Epithelial cell of prostate (primary cell): ENCODE results near the gene NPRL2.

Experiments used
- DNase-seq: peaks from one replicate; pipeline ENCODE4 v3.0.0-alpha.2; 2011; ENCODE audit warnings: low read depth, low spot score
- H3K27ac ChIP-seq: fragments of 450-650 bp; 2 replicates; pipeline ENCODE4 v1.5.1; 2017; ENCODE audit warnings: mild to moderate bottlenecking

Gene NPRL2

DNA sequence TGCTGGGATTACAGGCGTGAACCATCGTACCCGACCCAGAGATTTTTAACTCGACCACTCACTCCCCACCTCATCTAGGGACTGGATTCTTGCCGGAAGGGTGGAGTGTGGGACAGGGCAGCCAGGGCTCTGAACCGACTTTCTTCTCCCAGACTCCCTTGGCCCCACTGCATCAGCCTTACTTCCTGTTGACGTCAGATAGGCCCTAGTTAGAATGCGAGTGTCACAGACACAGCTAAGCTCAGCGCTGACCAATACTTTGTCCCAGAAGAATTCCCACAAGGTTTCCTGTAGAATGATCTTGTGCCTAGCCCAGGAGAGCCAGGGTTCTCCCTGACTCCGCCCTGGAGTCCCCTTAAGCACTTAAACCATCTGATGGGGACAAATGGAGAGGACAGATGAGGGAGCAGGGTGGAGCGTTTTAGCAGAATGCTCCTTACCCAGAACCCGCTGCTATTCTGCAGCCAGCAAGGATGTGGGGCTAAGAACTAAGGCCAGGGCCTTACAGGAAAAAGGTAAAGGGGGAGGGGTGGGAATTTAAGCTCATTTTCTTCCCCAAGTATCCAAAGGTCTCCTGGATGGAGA is 16.7 kb downstream of the NPRL2 start:
- DNase-seq: no peak
- peak overlapping the region; percentile 93 for H3K27ac ChIP-seq

DNA sequence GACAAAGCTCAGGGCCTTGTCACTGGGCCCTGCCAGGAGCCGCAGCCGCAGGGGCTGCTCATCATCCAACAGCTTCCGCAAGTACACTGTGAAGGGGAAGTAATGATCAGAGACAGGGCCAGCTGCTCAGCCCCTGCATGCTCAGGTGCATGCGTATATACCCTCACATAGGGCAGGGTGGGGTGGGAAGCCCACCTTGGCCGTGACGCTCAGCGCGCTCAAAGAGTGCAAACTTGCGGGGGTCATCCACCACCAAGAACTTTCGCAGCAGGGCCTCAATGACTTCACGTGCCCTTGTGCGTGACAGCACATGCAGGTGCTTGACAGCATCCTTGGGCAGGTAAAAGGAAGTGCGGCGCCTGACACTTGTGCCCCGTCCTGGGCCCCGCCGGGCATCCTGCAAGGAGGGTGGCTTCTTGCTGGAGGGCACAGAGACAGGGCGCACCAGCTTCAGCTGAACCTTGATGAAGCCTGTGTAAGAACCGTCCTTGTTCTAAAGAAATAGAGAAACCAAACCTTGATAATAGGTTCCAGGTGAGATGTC is 19.1 kb downstream of the NPRL2 start:
- no peak overlapping the region for H3K27ac ChIP-seq
- DNase-seq: no peak

- DNase-seq: no peak
- H3K27ac ChIP-seq: no peak overlapping the region
Measured at GRCh38 chr3:50330330-50330729, 20.2 kb downstream of the NPRL2 start.

- H3K27ac ChIP-seq: peak within 1 kb of the TSS; percentile 69
- peak; percentile 82 for DNase-seq
Measured at GRCh38 chr3:50327943-50328691, 22.5 kb downstream of the NPRL2 start, which contains the start of gene TUSC2. Gene TUSC2 (minus strand): TSS chr3:50328223. CDS start chr3:50328099, 124 bp downstream.

DNA sequence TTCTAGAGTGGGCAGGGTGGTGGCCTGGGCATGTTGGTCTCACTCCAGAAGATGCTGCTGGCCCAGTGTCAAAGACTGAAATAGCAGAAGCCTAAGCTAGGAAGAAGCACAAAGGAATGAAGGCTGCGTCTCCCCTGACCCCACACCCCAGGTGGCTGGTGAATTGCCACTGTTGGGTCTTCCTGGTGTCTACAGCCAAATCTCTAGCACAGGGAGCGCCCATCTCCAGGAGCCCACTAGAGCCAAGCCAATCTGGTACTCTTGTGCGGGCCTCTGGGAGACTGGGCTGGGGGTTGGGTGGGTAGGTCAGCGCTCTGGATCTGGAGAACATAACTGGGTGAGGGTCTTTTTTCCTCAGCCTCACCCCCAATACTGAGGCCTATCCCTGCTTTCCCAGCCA is 23.4 kb downstream of the NPRL2 start:
- no peak overlapping the region for H3K27ac ChIP-seq
- DNase-seq: no peak

- no peak overlapping the region for H3K27ac ChIP-seq
- DNase-seq: no peak
Measured at GRCh38 chr3:50326182-50326541, 24.4 kb downstream of the NPRL2 start.

- H3K27ac ChIP-seq: no peak overlapping the region
- DNase-seq: no peak
Measured at GRCh38 chr3:50325497-50326181, 24.9 kb downstream of the NPRL2 start.

DNA sequence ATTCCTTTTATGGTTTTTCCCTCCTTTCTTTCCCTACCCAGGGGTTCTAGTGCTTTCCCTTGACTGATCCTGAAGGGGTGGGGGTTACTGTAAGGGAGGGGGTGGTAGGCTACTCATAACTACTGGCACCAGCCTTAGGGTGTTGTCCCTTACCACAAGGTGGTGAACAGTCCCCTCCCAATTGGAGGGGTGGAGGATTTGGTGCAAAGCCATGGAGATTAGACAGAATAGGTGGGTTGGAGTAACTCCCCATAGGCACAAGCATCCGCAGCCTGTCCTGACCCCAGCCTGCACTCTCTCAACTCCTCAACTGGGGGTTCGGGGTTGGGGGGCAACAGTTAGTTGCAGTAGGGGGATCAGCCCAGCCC is 25.5 kb downstream of the NPRL2 start:
- no peak overlapping the region for H3K27ac ChIP-seq
- DNase-seq: no peak

DNA sequence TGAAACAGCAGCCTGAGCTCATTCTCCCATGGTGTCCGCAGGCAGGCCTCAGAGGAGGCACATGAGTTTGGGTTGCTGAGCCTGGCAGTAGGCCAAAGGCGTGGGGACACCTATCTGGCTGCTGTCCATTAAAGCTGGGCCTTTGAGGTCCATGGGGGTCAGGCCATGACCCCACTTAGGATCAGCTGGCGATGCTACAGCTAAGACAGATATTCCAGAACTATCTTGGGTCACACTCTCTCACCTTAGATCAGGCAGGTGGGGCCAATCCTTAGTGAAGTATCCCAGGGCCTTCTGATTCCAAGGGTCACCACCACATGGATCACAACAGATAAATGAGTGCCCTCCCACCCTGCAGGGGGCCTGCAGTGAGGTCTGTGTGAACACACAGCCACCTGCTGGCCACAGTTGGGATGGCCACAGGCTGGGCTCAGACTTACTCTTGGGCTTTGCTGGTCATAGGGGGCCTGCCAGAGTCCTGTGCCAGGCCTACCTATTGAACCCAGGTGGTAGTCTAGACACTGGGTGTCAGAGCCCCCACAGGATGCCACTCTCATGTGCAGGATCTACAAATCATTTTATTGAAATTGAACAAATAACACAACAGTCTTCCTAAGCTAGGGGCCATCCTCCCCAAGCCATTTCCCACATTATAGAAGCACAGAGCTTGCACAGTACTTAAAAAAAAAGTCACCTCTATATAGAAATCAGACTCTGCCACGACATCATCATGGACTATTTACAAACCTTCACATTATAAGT is 26.0 kb downstream of the NPRL2 start:
- no peak overlapping the region for H3K27ac ChIP-seq
- DNase-seq: no peak

DNA sequence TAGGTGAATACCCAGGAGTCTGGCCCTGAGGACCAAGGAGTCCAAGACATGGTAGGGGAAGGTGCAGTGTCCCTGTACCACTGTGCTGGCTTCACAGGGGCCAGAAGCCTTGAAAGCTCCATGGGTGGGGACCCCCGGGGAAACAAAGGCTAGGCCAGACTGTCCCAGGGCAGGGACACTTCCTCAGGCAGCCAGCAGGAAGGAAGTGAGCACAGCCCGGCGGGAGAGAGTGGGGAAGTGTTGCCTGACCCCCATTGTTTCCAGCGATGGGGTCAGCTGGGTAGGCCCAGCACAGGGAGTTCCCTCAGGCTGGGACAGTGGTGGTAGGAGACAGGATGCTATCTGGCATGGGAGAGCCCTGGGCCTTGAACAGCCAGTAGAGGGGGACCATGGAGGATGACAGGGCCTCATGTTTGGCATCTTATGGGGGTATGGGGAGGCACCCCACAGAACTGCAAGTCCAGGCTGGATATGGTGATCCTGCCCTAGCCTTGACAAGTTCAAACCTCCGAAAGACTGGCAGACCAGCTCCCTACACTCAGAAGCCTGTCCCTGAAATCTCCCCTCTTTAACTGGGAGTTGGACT is 26.9 kb downstream of the NPRL2 start:
- H3K27ac ChIP-seq: no peak overlapping the region
- DNase-seq: no peak

DNA sequence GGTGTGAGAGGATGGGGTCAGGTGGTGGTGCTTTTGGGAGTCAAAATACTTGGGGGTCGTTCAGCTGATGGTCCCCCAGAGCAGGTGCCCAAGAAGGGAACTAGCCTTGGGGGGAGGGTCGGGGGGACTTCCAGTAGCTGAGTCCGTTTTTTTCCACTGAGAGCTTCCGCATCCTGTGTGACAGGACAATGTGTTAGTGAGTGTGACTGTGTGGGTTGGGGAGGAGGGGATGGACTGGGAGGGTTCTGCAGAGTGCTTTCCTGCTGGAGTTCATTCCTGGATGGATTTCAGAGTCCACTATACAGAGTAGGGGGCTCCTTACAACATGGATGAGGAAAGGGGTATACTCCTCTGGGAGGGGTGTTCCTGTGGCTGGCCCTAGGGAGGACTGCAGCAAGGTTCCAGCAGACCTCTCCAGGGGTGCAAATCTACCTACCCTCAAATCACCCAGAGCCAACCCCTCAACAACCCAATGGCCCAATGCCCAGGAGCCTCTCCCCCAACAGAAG is 27.4 kb downstream of the NPRL2 start:
- H3K27ac ChIP-seq: no peak overlapping the region
- DNase-seq: no peak

DNA sequence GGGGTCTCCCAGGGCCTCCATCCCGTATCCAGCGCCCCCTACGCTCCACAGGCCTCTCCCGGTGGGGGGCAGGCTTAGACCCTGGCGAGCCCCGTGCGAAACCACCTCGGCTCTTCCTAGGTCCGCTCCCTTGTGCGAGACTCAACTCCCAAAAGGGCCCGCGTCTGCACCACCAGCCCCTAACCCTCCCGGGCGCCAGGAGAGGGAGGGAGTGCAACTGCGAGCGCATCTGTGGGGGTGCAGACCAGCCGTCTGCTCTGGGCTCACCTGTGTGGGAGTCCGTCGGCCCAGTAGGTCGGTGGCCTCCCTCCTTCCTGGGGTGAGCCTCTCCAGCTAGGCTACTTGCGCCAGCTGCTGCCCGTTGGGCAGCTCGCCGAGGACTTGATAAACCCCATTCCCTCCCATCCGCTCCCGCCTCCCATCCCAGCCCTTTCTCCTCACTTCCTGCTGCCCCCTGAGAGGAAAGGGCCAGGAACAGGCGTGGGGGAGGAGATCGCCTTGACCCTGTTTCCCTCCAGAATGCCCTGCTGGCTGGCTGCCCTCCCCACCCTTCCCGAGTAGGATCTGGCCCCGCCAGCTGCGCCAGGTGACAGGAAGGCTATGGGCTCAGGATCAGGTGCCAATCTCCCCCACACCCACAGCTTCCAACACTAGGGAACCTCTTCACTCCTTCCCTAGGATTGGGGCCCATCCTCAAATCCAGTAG is 28.0 kb downstream of the NPRL2 start, which contains the start of gene HYAL2:
TSS of gene HYAL2 (minus strand) at position 360 of the 706 bp plus-strand sequence. CDS start 2,256 bp downstream, outside the sequence.
- DNase-seq: no peak
- H3K27ac ChIP-seq: peak within 1 kb of the TSS; percentile 76

DNA sequence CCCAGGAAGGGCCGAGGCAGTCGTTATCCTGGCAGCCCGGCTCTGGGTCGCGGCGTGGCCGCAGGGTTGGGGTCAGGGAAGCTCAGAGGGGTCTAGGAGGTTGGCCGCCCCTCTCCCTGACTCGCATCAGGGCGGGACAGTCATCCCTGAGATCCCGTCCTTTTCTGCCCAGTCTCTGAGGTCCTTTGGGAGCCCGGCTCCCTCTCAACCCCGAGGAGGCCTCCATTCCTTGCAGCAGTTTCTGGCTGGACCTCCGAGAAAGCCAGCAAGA is 28.5 kb downstream of the NPRL2 start:
- DNase-seq: no peak
- no peak overlapping the region for H3K27ac ChIP-seq

DNA sequence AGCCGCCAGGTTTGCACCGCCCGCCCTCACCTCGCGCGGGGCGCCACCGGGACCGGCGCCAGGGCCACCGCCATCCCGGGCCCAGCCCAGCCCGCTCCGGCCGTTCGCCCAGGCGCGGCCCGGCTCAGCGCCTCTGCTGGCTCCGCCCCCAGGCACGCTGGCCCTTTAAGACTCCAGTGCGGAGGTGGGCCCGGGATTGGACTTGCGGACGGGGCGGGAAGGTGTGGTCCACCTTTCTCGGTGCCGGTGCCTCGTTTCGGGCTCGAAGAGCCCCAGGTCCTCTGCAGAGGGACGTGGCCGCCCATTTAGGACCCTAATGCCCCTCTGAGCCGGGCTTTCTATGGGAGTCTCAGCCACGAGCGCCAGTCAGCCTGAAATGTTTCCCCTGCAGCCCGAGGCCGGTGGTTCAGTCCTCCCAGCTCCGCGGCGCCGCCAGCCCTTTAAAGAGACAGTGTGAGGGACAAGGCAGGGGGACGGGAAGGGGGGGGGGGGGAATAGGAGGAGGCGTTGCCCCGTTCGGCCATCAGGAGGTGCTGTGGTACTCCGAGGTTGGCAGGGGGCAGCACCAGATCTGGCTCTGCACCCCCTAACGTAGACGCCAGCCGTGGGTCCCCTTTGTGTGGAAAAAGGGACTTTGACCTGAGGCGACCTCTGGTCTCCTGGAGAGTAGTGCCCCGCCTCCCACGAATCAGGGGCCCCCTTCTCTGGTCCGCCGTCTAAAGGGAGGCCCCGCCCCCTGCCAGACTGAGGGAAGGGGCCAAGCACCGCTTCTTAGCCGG is 29.1 kb downstream of the NPRL2 start:
- peak overlapping the region; percentile 76 for H3K27ac ChIP-seq
- DNase-seq: no peak

- no peak for DNase-seq
Measured at GRCh38 chr3:50320853-50321335, 29.7 kb downstream of the NPRL2 start.

GRCh38 chr3:50319894-50320625 is 30.5 kb downstream of the NPRL2 start:
- peak overlapping the region; percentile 76 for H3K27ac ChIP-seq
- no peak for DNase-seq

More at GRCh38 chr3:50320853-50321335, 29.7 kb downstream of the NPRL2 start:
- peak overlapping the region; percentile 76 for H3K27ac ChIP-seq

GRCh38 chr3:50319181-50319893 is 31.2 kb downstream of the NPRL2 start:
- no peak overlapping the region for H3K27ac ChIP-seq
- DNase-seq: no peak
